DOHH2 (cell line): ENCODE data around the gene CCDC28B.

Source experiments
- EZH2phosphoT487 ChIP-seq: fragments of 200-600 bp; sonication (generic); IDR thresholded peaks from 2 replicates; pipeline ENCODE4 v1.6.1; 2017; ENCODE audit warnings: borderline replicate concordance, mild to moderate bottlenecking, antibody characterized with exemption, low read length, moderate library complexity, mixed read lengths
- TF ChIP-seq, protein P1 (sequence below): fragments of 200-600 bp; sonication (generic); IDR thresholded peaks from one replicate; pipeline ENCODE4 v1.5.1; 2014; ENCODE audit warnings: antibody characterized with exemption, mild to moderate bottlenecking, low read depth, low read length; ENCODE audit not compliant: poor library complexity, severe bottlenecking

DNA sequence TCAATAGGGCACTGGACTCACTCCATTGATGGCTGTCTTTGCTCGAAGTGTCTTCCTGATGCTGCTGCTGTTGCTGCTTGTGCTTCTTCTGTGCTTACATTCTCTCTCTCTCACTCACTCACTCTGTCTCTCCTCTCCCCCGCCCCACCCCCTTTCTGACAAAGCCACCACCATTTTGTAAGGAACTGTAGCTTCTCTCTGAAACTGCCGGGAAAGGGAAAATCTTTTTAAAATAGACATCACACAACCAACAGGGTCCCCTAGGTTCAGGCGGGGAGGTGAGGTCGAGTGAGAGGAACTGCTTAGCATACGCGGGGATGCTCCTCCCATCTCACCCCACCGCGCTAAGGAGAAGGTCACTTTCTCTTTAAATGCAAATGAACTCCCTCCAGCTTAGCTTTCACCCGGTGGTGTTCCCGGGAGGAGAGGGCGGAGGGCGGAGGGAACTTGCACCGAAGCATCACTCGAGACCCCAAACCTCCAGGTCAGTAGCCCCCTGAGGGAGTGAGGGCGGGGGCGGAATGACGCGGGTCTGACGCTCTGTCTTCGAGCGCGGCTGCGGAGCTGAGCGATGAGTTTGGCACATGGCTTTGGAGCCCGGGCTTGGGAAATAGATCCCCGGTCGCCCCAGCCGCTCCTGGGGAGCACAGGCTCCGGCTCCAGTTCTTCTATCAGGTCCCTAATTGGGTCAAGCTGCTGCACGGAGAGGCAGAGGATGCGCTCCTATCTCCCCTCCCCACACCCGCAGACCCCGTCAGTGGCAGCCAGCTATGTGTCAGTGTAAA lies at the start of gene CCDC28B:
- TF ChIP-seq, protein P1, sequence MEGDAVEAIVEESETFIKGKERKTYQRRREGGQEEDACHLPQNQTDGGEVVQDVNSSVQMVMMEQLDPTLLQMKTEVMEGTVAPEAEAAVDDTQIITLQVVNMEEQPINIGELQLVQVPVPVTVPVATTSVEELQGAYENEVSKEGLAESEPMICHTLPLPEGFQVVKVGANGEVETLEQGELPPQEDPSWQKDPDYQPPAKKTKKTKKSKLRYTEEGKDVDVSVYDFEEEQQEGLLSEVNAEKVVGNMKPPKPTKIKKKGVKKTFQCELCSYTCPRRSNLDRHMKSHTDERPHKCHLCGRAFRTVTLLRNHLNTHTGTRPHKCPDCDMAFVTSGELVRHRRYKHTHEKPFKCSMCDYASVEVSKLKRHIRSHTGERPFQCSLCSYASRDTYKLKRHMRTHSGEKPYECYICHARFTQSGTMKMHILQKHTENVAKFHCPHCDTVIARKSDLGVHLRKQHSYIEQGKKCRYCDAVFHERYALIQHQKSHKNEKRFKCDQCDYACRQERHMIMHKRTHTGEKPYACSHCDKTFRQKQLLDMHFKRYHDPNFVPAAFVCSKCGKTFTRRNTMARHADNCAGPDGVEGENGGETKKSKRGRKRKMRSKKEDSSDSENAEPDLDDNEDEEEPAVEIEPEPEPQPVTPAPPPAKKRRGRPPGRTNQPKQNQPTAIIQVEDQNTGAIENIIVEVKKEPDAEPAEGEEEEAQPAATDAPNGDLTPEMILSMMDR: no peak
- no peak for TF ChIP-seq EZH2phosphoT487
